H9 (cell line): ENCODE data around the gene BEST1. TPM values are rescaled to one million over a fixed set of nuclear protein-coding genes. Genes with fewer than 3 reads are reported as not detected.
A peak's percentile ranks its signal among the peaks of the same experiment; 100 is the strongest.

Experiments
- DNase-seq: peaks from one replicate; pipeline ENCODE4 v3.0.0-alpha.2; 2017
- H2AFZ ChIP-seq: one replicate; pipeline ENCODE4 v1.6.1; 2013; ENCODE audit warnings: mild to moderate bottlenecking, low read length, control low read depth, moderate library complexity
- H2AK5ac ChIP-seq: 2 replicates; pipeline ENCODE4 v1.6.1; 2013; ENCODE audit warnings: low read length, control low read depth, mixed read lengths; ENCODE audit not compliant: insufficient read length
- H2BK120ac ChIP-seq: one replicate; pipeline ENCODE4 v1.6.1; 2013; ENCODE audit warnings: low read depth, mild to moderate bottlenecking, low read length, control low read depth, inconsistent platforms; ENCODE audit not compliant: poor library complexity, severe bottlenecking
- H2BK12ac ChIP-seq: 2 replicates; pipeline ENCODE4 v1.6.1; 2013; ENCODE audit warnings: low read length, control low read depth, mixed read lengths, low read depth; ENCODE audit not compliant: insufficient read length
- H2BK15ac ChIP-seq: 2 replicates; pipeline ENCODE4 v1.6.1; 2013; ENCODE audit warnings: low read depth, low read length, control low read depth
- H2BK20ac ChIP-seq: one replicate; pipeline ENCODE4 v1.6.1; 2013; ENCODE audit warnings: low read depth, mild to moderate bottlenecking, low read length, control low read depth, inconsistent platforms; ENCODE audit not compliant: poor library complexity, severe bottlenecking
- H2BK5ac ChIP-seq: 2 replicates; pipeline ENCODE4 v1.6.1; 2013; ENCODE audit warnings: low read length, control low read depth, mixed read lengths; ENCODE audit not compliant: insufficient read length
- H3K14ac ChIP-seq: 2 replicates; pipeline ENCODE4 v1.6.1; 2013; ENCODE audit warnings: low read length, control low read depth; ENCODE audit not compliant: insufficient read depth
- H3K18ac ChIP-seq: 2 replicates; pipeline ENCODE4 v1.6.1; 2013; ENCODE audit warnings: low read depth, mild to moderate bottlenecking, mixed read lengths, low read length, control low read depth; ENCODE audit not compliant: insufficient read length
- H3K23ac ChIP-seq: 2 replicates; pipeline ENCODE4 v1.6.1; 2013; ENCODE audit warnings: low read length, control low read depth, mixed read lengths, low read depth; ENCODE audit not compliant: insufficient read length
- H3K23me2 ChIP-seq: 2 replicates; pipeline ENCODE4 v1.6.1; 2013; ENCODE audit warnings: low read depth, mild to moderate bottlenecking, mixed read lengths, low read length, control low read depth; ENCODE audit not compliant: insufficient read length, poor library complexity, severe bottlenecking
- H3K27ac ChIP-seq: 2 replicates; pipeline ENCODE4 v1.5.1; 2013; ENCODE audit warnings: low read length, control low read depth, mixed read lengths, low read depth; ENCODE audit not compliant: insufficient read length
- H3K27me3 ChIP-seq: 2 replicates; pipeline ENCODE4 v1.6.1; 2013; ENCODE audit warnings: low read length, control low read depth, inconsistent platforms; ENCODE audit not compliant: insufficient read depth
- H3K4ac ChIP-seq: 2 replicates; pipeline ENCODE4 v1.6.1; 2013; ENCODE audit warnings: low read depth, mild to moderate bottlenecking, control low read depth, inconsistent platforms, low read length, moderate library complexity
- H3K4me1 ChIP-seq: 2 replicates; pipeline ENCODE4 v1.6.1; 2013; ENCODE audit warnings: low read length, control low read depth, inconsistent platforms; ENCODE audit not compliant: insufficient read depth
- H3K4me2 ChIP-seq: 2 replicates; pipeline ENCODE4 v1.6.1; 2013; ENCODE audit warnings: low read length, control low read depth, mixed read lengths; ENCODE audit not compliant: insufficient read length, insufficient read depth
- H3K56ac ChIP-seq: 2 replicates; pipeline ENCODE4 v1.6.1; 2013; ENCODE audit warnings: low read depth, mild to moderate bottlenecking, mixed read lengths, low read length, control low read depth; ENCODE audit not compliant: insufficient read length
- H3K79me1 ChIP-seq: 2 replicates; pipeline ENCODE4 v1.6.1; 2013; ENCODE audit warnings: low read depth, mild to moderate bottlenecking, moderate library complexity, low read length, control low read depth, inconsistent platforms; ENCODE audit not compliant: insufficient read depth, poor library complexity, severe bottlenecking
- H3K79me2 ChIP-seq: 2 replicates; pipeline ENCODE4 v1.6.1; 2013; ENCODE audit warnings: low read length, control low read depth, inconsistent platforms; ENCODE audit not compliant: insufficient read depth
- H3K9ac ChIP-seq: 2 replicates; pipeline ENCODE4 v1.6.1; 2013; ENCODE audit warnings: low read length, control low read depth, mixed read lengths; ENCODE audit not compliant: insufficient read length; ENCODE audit errors: extremely low read depth
- H3K9me3 ChIP-seq: one replicate; pipeline ENCODE4 v1.6.1; 2013; ENCODE audit warnings: low read depth, low read length, inconsistent platforms; ENCODE audit not compliant: control insufficient read depth
- H3T11ph ChIP-seq: one replicate; pipeline ENCODE4 v1.6.1; 2013; ENCODE audit warnings: mild to moderate bottlenecking, low read length, control low read depth, inconsistent platforms
- H4K20me1 ChIP-seq: one replicate; pipeline ENCODE4 v1.6.1; 2013; ENCODE audit not compliant: control insufficient read depth, insufficient read length, insufficient read depth
- H4K5ac ChIP-seq: 2 replicates; pipeline ENCODE4 v1.6.1; 2013; ENCODE audit warnings: low read depth, mild to moderate bottlenecking, mixed read lengths, low read length, control low read depth; ENCODE audit not compliant: insufficient read length
- H4K8ac ChIP-seq: replicated peaks from 2 replicates; pipeline ENCODE4 v1.6.1; 2013; ENCODE audit warnings: low read length, control low read depth, mixed read lengths, low read depth; ENCODE audit not compliant: insufficient read length
- H4K91ac ChIP-seq: 2 replicates; pipeline ENCODE4 v1.6.1; 2013; ENCODE audit warnings: low read depth, mild to moderate bottlenecking, moderate library complexity, mixed read lengths, low read length, control low read depth; ENCODE audit not compliant: insufficient read length
- H3K27ac Mint-ChIP-seq, 3 experiments: 2 replicates in 2 of 3; 3 replicates in 1 of 3; pipeline ENCODE4 v1.8.0; 2020 to 2021; ENCODE audit warnings: mixed read lengths in 3 of 3, mild to moderate bottlenecking in 1 of 3, moderate library complexity in 1 of 3
- H3K27me3 Mint-ChIP-seq: 2 replicates; pipeline ENCODE4 v1.8.0; 2021; ENCODE audit warnings: low read depth, mild to moderate bottlenecking, moderate library complexity, mixed read lengths
- H3K36me3 Mint-ChIP-seq, 3 experiments: 2 replicates in 2 of 3; 3 replicates in 1 of 3; pipeline ENCODE4 v1.8.0; 2020 to 2021; ENCODE audit warnings: low read depth in 3 of 3, mixed read lengths in 3 of 3; ENCODE audit not compliant: insufficient read depth in 1 of 3
- H3K4me1 Mint-ChIP-seq, 2 experiments: 2 replicates each; pipeline ENCODE4 v1.8.0; 2020; ENCODE audit warnings: mixed read lengths in 2 of 2
- H3K4me3 Mint-ChIP-seq, 2 experiments: 2 replicates in 1 of 2; 3 replicates in 1 of 2; pipeline ENCODE4 v1.8.0; 2020 to 2021; ENCODE audit warnings: mild to moderate bottlenecking in 2 of 2, mixed read lengths in 2 of 2, moderate library complexity in 1 of 2
- H3K9me3 Mint-ChIP-seq, 2 experiments: 2 replicates in 1 of 2; 3 replicates in 1 of 2; pipeline ENCODE4 v1.8.0; 2020; ENCODE audit warnings: mild to moderate bottlenecking in 2 of 2, mixed read lengths in 2 of 2, moderate library complexity in 1 of 2
- CTCF ChIP-seq: fragments of 200-600 bp; sonication (generic); conservative IDR thresholded peaks from 3 replicates; pipeline ENCODE4 v1.8.0; 2021; ENCODE audit warnings: antibody characterized with exemption, mild to moderate bottlenecking
- WGBS: extraction: QIAGEN DNeasy Blood & Tissue Kit; methylation state at CpG from one replicate; pipeline ENCODE4 v1.1.7; 2013; ENCODE audit warnings: missing lambda C conversion rate, low lambda C conversion rate, mixed read lengths; ENCODE audit not compliant: insufficient read length; ENCODE audit errors: extremely low coverage; 5-methylcytosine and 5-hydroxymethylcytosine counted together
- total RNA-seq: library from RNA; stranded (reverse); gene quantifications from 2 replicates; pipeline ENCODE4 v1.2.1, GENCODE V29; 2021

Gene BEST1
- total RNA-seq, 1 experiment from 2014 or later: 0.24 TPM

- peaks cover 48 to 59% of the 10 kb centered on the region in 2 experiments for H3K4me1 Mint-ChIP-seq
- peaks cover 17 to 27% (median 24%) of the 10 kb centered on the region in 3 experiments; a peak in 6 of 7 replicates for H3K36me3 Mint-ChIP-seq
- H3K79me1 ChIP-seq: peaks cover 4% of the 10 kb centered on the region
- no peak overlapping the region for H3K14ac ChIP-seq
- H3K23me2 ChIP-seq: peaks cover 16% of the 10 kb centered on the region
- no peaks in the 10 kb centered on the region for H4K20me1 ChIP-seq
- H3K18ac ChIP-seq: no peak overlapping the region
- TF ChIP-seq CTCF: no peak
- H3K27ac ChIP-seq: no peak overlapping the region
- H3T11ph ChIP-seq: no peak overlapping the region
- H3K56ac ChIP-seq: no peak overlapping the region
- no peaks in the 10 kb centered on the region for H3K9me3 Mint-ChIP-seq
- no peak overlapping the region for H2AK5ac ChIP-seq
- H2BK5ac ChIP-seq: no peak overlapping the region
- WGBS: no CpG with 5 or more reads among the region's 7 CpGs
- H2BK120ac ChIP-seq: no peak overlapping the region
- H2BK15ac ChIP-seq: no peak overlapping the region
- H3K4me3 Mint-ChIP-seq: peak overlapping the region; percentile 31 to 50; a peak in 3 of 5 replicates
- H3K79me2 ChIP-seq: peaks cover 14% of the 10 kb centered on the region
- no peak overlapping the region for H4K5ac ChIP-seq
- no peak for DNase-seq
- H3K27me3 ChIP-seq: no peaks in the 10 kb centered on the region
- peaks cover 1% of the 10 kb centered on the region; the same call in 1 of the 2 replicates for H3K27me3 Mint-ChIP-seq
- no peak overlapping the region for H4K8ac ChIP-seq
- peaks cover 12% of the 10 kb centered on the region; the same call in 1 of the 2 replicates for H3K4me1 ChIP-seq
- no peak overlapping the region for H3K4ac ChIP-seq
- H3K27ac Mint-ChIP-seq: peak overlapping the region in 1 of 3 experiments; percentile 69; a peak in 2 of 7 replicates
- no peak overlapping the region for H2BK20ac ChIP-seq
- no peak overlapping the region for H3K4me2 ChIP-seq
- no peak overlapping the region for H3K23ac ChIP-seq
- no peak overlapping the region for H4K91ac ChIP-seq
- H3K9ac ChIP-seq: no peak overlapping the region
- no peaks in the 10 kb centered on the region for H3K9me3 ChIP-seq
- no peak overlapping the region for H2AFZ ChIP-seq
- H2BK12ac ChIP-seq: no peak overlapping the region
These were observed 19.2 kb downstream of the BEST1 start for GRCh38 chr11:61969391-61969758.
